ENCODE measurements around the gene HEG1. TPM values are rescaled to one million over a fixed set of nuclear protein-coding genes. Genes with fewer than 3 reads are reported as not detected.

The HEG1 gene
- total RNA-seq, 4 donors from 2014 or later: 47.8 to 91.7 (median 76.8) TPM

- Histone ChIP-seq H3K27me3 (no peaks in the 10 kb centered on the region), H3K4me3 (peak overlapping the region; percentile 80 to 86 (median 84)), H3K9me3 (no peaks in the 10 kb centered on the region), H3K36me3 (peaks cover 0 to 9% (median 0%) of the 10 kb centered on the region in 4 donors), H3K27ac (replicated peaks in 1 of 4) (peak overlapping the region; percentile 95 to 96 (median 96)), H3K4me1 (peaks cover 81 to 83% (median 82%) of the 10 kb centered on the region in 4 donors)
- intact Hi-C loops (cut with DNase I): loop anchor here (10.0 kb wide), 1 partner anchor 323 kb away; the partner anchor contains the start of gene ZNF148
- WGBS: 4% methylated on average over 12 of the region's 14 CpGs
- no peak for DNase-seq (ENCODE audit: extremely low spot score)
- TF ChIP-seq POLR2A (IDR thresholded peaks at IDR 0.05; ENCODE audit: low read depth): no peak
- TF ChIP-seq CTCF (IDR thresholded peaks at IDR 0.05): no peak
- no peak for TF ChIP-seq EP300 (IDR thresholded peaks at IDR 0.05)
- peak; percentile 32 to 42 for TF ChIP-seq POLR2AphosphoS5 (IDR thresholded peaks at IDR 0.05)
These were observed 3.8 kb downstream of the HEG1 start for GRCh38 chr3:125051715-125052581.

DNA sequence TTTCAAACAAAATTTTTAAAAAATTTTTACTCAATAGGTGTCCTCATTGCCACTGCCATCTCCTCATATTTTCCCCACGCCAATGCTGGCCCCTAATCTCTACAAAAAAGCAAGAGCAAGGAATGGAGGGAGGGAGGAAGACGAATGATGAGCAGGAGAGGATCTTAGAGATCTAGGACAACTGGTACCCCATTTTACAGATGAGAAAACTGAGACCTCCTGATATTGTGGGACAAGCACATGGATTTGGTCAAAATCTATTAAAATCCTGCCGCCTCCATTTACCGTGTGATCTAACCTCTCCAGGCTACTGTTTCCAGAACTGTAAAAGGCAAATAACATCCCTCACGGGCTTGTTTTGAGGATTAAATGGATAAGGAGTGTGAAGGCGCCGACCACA, 4.6 kb downstream of the HEG1 start:
- H3K27me3 ChIP-seq: no peaks in the 10 kb centered on the region
- no peaks in the 10 kb centered on the region for H3K9me3 ChIP-seq
- peak overlapping the region; percentile 95 to 96 (median 96) for H3K27ac ChIP-seq (replicated peaks in 1 of 4)
- WGBS: 69% methylated on average over 7 of the region's 7 CpGs
- peak overlapping the region in 1 of 4 donors; percentile 80 for H3K4me3 ChIP-seq
- peaks cover 81 to 83% (median 81%) of the 10 kb centered on the region in 4 donors for H3K4me1 ChIP-seq
- DNase-seq (ENCODE audit: extremely low spot score): no peak
- no peak for TF ChIP-seq POLR2A (IDR thresholded peaks at IDR 0.05; ENCODE audit: low read depth)
- no peak for TF ChIP-seq CTCF (IDR thresholded peaks at IDR 0.05)
- no peak for TF ChIP-seq POLR2AphosphoS5 (IDR thresholded peaks at IDR 0.05)
- TF ChIP-seq EP300 (IDR thresholded peaks at IDR 0.05): no peak
- intact Hi-C loops (cut with DNase I): loop anchor here (10.0 kb wide), 1 partner anchor 324 kb away; the partner anchor contains the start of gene ZNF148
- H3K36me3 ChIP-seq: peaks cover 0 to 12% (median 0%) of the 10 kb centered on the region in 4 donors

DNA sequence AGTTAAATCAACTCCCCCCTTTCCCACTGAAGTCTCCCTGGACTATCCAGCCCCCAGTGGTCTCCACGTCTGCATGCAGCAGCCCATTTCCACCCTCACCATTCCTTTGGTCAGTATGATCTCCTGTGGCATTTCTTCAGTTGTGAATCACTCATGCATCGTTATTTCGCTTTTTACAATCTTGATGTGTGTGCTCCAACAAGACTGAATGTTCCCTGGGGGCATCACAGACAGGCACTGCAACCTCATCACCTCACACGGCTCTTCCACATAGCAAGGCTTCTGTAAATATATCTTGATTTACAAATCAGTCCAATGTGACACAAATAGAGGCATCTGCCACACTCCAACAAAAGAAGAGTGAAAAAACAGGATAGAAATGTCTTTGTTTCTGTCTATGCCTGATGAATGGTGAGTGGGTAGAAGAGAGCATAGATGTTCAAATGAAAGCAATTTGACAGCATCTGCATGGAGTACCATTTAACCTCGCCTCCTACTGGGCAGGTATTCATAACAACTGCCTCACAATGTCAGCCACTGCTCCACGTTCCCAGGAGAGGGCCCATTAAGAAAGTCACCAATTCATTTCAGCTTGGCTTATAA, 5.2 kb downstream of the HEG1 start:
- DNase-seq (ENCODE audit: extremely low spot score): no peak
- Histone ChIP-seq H3K9me3 (no peaks in the 10 kb centered on the region), H3K27me3 (no peaks in the 10 kb centered on the region), H3K4me1 (peaks cover 85 to 87% (median 86%) of the 10 kb centered on the region in 4 donors), H3K4me3 (no peak overlapping the region), H3K27ac (replicated peaks in 1 of 4) (peak overlapping the region in 3 of 4 donors; percentile 31 to 96 (median 96)), H3K36me3 (peaks cover 0 to 12% (median 0%) of the 10 kb centered on the region in 4 donors)
- TF ChIP-seq POLR2A (IDR thresholded peaks at IDR 0.05; ENCODE audit: low read depth) (no peak), CTCF (IDR thresholded peaks at IDR 0.05) (no peak), POLR2AphosphoS5 (IDR thresholded peaks at IDR 0.05) (no peak), EP300 (IDR thresholded peaks at IDR 0.05) (no peak)
- 82% methylated on average over 6 of the region's 6 CpGs for WGBS
- intact Hi-C loops (cut with DNase I): loop anchor here (10.0 kb wide), 1 partner anchor 324 kb away; the partner anchor contains the start of gene ZNF148

GRCh38 chr3:125048282-125048681, 7.5 kb downstream of the HEG1 start:
- intact Hi-C loops (cut with DNase I): loop anchor here (5.0 kb wide), 1 partner anchor 46 kb away; no protein-coding TSS in a partner anchor
- Histone ChIP-seq H3K4me3 (no peak overlapping the region), H3K36me3 (peaks cover 0 to 12% (median 0%) of the 10 kb centered on the region in 4 donors), H3K27ac (replicated peaks in 1 of 4) (peak overlapping the region in 3 of 4 donors; percentile 23 to 53 (median 44)), H3K4me1 (peaks cover 96 to 99% (median 98%) of the 10 kb centered on the region in 4 donors), H3K9me3 (no peaks in the 10 kb centered on the region), H3K27me3 (no peaks in the 10 kb centered on the region)
- DNase-seq (ENCODE audit: extremely low spot score): no peak
- 87% methylated on average over 3 of the region's 3 CpGs for WGBS
- TF ChIP-seq POLR2AphosphoS5 (IDR thresholded peaks at IDR 0.05) (no peak), CTCF (IDR thresholded peaks at IDR 0.05) (no peak), EP300 (IDR thresholded peaks at IDR 0.05) (no peak)
